ENCODE measurements around the gene RABGEF1.

GRCh38 chr7:66699998-66700397 lies 40.5 kb upstream of the RABGEF1 start:
- TF ChIP-seq CTCF (IDR thresholded peaks at IDR 0.05) = no peak
- no peak for TF ChIP-seq POLR2A (IDR thresholded peaks at IDR 0.05)
- TF ChIP-seq EP300 (IDR thresholded peaks at IDR 0.05) = no peak
